K562 (cell line): Measurements from ENCODE around the gene PMIS2. TPM values are rescaled to one million over a fixed set of nuclear protein-coding genes. Genes with fewer than 3 reads are reported as not detected.

ENCODE experiments used
- ATAC-seq: fragments of 200-7000 bp; cut with Tn5 transposase; 3 replicates; pipeline ENCODE4 v1.9.1; 2020; ENCODE audit warnings: moderate library complexity
- BruUV-seq: library from RNA; stranded (reverse); fragments of 400-500 nt; replicated peaks from 2 replicates; lab custom pipeline; 2021; lab: Mats Ljungman, UMichigan
- CTCF ChIA-PET: fragments of 300-600 bp; formaldehyde crosslinking; extraction: SDS; loops from one replicate; lab custom pipeline; 2021; ENCODE audit warnings: low intra/inter-chr PET ratio; lab: Yijun Ruan, JAX
- POLR2A ChIA-PET: fragments of 300-600, 350-650 bp; sonication (Branson Sonifier 250); formaldehyde crosslinking; extraction: SDS; loops from one replicate; lab custom pipeline; 2021; ENCODE audit warnings: antibody characterized with exemption, inconsistent platforms; lab: Yijun Ruan, JAX
- DNase-seq, 4 experiments: peaks; one replicate each; pipeline versions ENCODE4 v3.0.0 to v3.0.0-alpha.2; 2011 to 2018; ENCODE audit warnings: low spot score in 3 of 4, mixed read lengths in 3 of 4; ENCODE audit errors: extremely low read depth in 1 of 4
- FAIRE-seq: peaks from 2 replicates; lab custom pipeline; 2011; peaks lifted over from hg19 to GRCh38; lab: Jason Lieb, UNC
- H2AFZ ChIP-seq: 2 replicates; pipeline ENCODE4 v1.6.0; 2011; ENCODE audit warnings: low read depth, low read length, control low read depth, inconsistent platforms
- H3K27ac ChIP-seq: fragments of 200-600 bp; 3 replicates; pipeline ENCODE4 v1.8.0; 2011; ENCODE audit warnings: low read depth, mild to moderate bottlenecking, control low read depth, inconsistent platforms, low read length, moderate library complexity, mixed read lengths; ENCODE audit errors: extremely low read depth
- H3K27me3 ChIP-seq, 2 experiments: fragments of 300-600 bp in 1 of 2; 2 replicates in 1 of 2; 3 replicates in 1 of 2; pipeline versions ENCODE4 v1.6.0 to v1.8.0; 2011; ENCODE audit warnings: inconsistent platforms in 2 of 2, low read length in 2 of 2, mild to moderate bottlenecking in 1 of 2, mixed read lengths in 1 of 2, moderate library complexity in 1 of 2; ENCODE audit not compliant: control insufficient read depth in 2 of 2, insufficient read depth in 2 of 2
- H3K36me3 ChIP-seq: fragments of 300-600 bp; 3 replicates; pipeline ENCODE4 v1.8.0; 2011; ENCODE audit warnings: mild to moderate bottlenecking, low read length, inconsistent platforms; ENCODE audit not compliant: control insufficient read depth, insufficient read depth
- H3K4me1 ChIP-seq, 2 experiments: fragments of 200-600 bp in 1 of 2; replicated peaks in 1 of 2; 2 replicates in 1 of 2; 3 replicates in 1 of 2; pipeline versions ENCODE4 v1.5.1 to v1.8.0; 2011; ENCODE audit warnings: inconsistent platforms in 2 of 2, low read length in 2 of 2, mild to moderate bottlenecking in 1 of 2, mixed read lengths in 1 of 2, moderate library complexity in 1 of 2; ENCODE audit not compliant: control insufficient read depth in 2 of 2, insufficient read depth in 2 of 2
- H3K4me2 ChIP-seq: 2 replicates; pipeline ENCODE4 v1.6.1; 2011; ENCODE audit warnings: low read length, control low read depth, inconsistent platforms, mixed read lengths; ENCODE audit not compliant: insufficient read depth
- H3K4me3 ChIP-seq: fragments of 200-600 bp; sonication (generic), shearing (Covaris generic); 2 replicates; pipeline ENCODE4 v1.5.1; 2016; ENCODE audit warnings: control low read depth, inconsistent platforms
- H3K79me2 ChIP-seq: fragments of 200-600 bp; 3 replicates; pipeline ENCODE4 v1.8.0; 2011; ENCODE audit warnings: low read length, inconsistent platforms; ENCODE audit not compliant: control insufficient read depth, insufficient read depth
- H3K9ac ChIP-seq, 2 experiments: 2 replicates each; pipeline versions ENCODE4 v1.6.0 to v1.6.1; 2011; ENCODE audit warnings: low read depth in 2 of 2, low read length in 2 of 2, control low read depth in 1 of 2, inconsistent platforms in 1 of 2, mild to moderate bottlenecking in 1 of 2, mixed read lengths in 1 of 2; ENCODE audit not compliant: insufficient read depth in 1 of 2
- H3K9me1 ChIP-seq: one replicate; pipeline ENCODE4 v1.6.0; 2011; ENCODE audit warnings: inconsistent platforms, mild to moderate bottlenecking, low read length, moderate library complexity; ENCODE audit not compliant: control insufficient read depth, insufficient read depth
- H3K9me3 ChIP-seq: replicated peaks from 2 replicates; pipeline ENCODE4 v1.5.1; 2011; ENCODE audit warnings: low read depth, low read length, inconsistent platforms; ENCODE audit not compliant: control insufficient read depth, insufficient read depth
- H4K20me1 ChIP-seq: replicated peaks from 2 replicates; pipeline ENCODE4 v1.6.1; 2011; ENCODE audit warnings: low read length, inconsistent platforms, mixed read lengths; ENCODE audit not compliant: control insufficient read depth, insufficient read depth
- CBFB ChIP-seq: sonication (generic); formaldehyde crosslinking; IDR thresholded peaks from 2 replicates; pipeline ENCODE4 v1.4.0; 2020; ENCODE audit warnings: mild to moderate bottlenecking, missing genetic modification reagents
- E2F5 ChIP-seq: sonication (generic); formaldehyde crosslinking; IDR thresholded peaks from 2 replicates; pipeline ENCODE4 v1.8.0; 2022; ENCODE audit warnings: mild to moderate bottlenecking, missing genetic modification reagents
- ELF1 ChIP-seq: fragments of 200-800 bp; sonication (Bioruptor generic); IDR thresholded peaks from 2 replicates; pipeline ENCODE4 v1.6.1; 2016; ENCODE audit warnings: missing genetic modification characterization, missing compliant biosample characterization
- ELK1 ChIP-seq: sonication (generic); formaldehyde crosslinking; IDR thresholded peaks from 2 replicates; pipeline ENCODE4 v1.8.1; 2022; ENCODE audit warnings: missing genetic modification reagents
- JUND ChIP-seq, 2 experiments: IDR thresholded peaks; 2 replicates in 1 of 2; 3 replicates in 1 of 2; pipeline ENCODE4 v1.6.1; 2011; ENCODE audit warnings: borderline replicate concordance in 2 of 2, low read depth in 2 of 2, low read length in 2 of 2, improper control_type of control experiment in 1 of 2, missing biosample characterization in 1 of 2, missing genetic modification characterization in 1 of 2, missing genetic modification reagents in 1 of 2
- KLF10 ChIP-seq: fragments of 250-450 bp; sonication (Bioruptor Pico); IDR thresholded peaks from 2 replicates; pipeline ENCODE4 v1.6.1; 2021; ENCODE audit warnings: matching md5 sums
- MBD2 ChIP-seq: sonication (generic); IDR thresholded peaks from 2 replicates; pipeline ENCODE4 v1.6.1; 2016; ENCODE audit warnings: low read depth, borderline replicate concordance
- MECOM ChIP-seq: fragments of 250-450 bp; sonication (Bioruptor Pico); IDR thresholded peaks from 2 replicates; pipeline ENCODE4 v1.8.0; 2022; ENCODE audit warnings: inconsistent platforms
- MNT ChIP-seq, 2 experiments: fragments of 450-650 bp; conservative IDR thresholded peaks; 2 replicates each; pipeline ENCODE4 v1.6.1; 2017; ENCODE audit warnings: mild to moderate bottlenecking in 2 of 2, moderate library complexity in 2 of 2
- MTF1 ChIP-seq: fragments of 250-450 bp; sonication (Bioruptor Pico); IDR thresholded peaks from 2 replicates; pipeline ENCODE4 v1.9.0; 2021; ENCODE audit warnings: moderate library complexity, mild to moderate bottlenecking, inconsistent platforms, borderline replicate concordance
- NFATC3 ChIP-seq: fragments of 450-650 bp; IDR thresholded peaks from 2 replicates; pipeline ENCODE4 v1.6.1; 2017; ENCODE audit warnings: mild to moderate bottlenecking
- OTX1 ChIP-seq: fragments of 450-650 bp; formaldehyde crosslinking; IDR thresholded peaks from 2 replicates; pipeline ENCODE4 v1.4.0; 2022; ENCODE audit warnings: mild to moderate bottlenecking
- TRIM24 ChIP-seq, 2 experiments: fragments of 450-650 bp; IDR thresholded peaks; 2 replicates each; pipeline ENCODE4 v1.6.1; 2016
- ZFPM2 ChIP-seq: fragments of 250-450 bp; sonication (Bioruptor Pico); IDR thresholded peaks from 2 replicates; pipeline ENCODE4 v1.5.1; 2022; ENCODE audit warnings: mild to moderate bottlenecking
- ZNF23 ChIP-seq: fragments of 250-450 bp; sonication (Bioruptor Pico); IDR thresholded peaks from 2 replicates; pipeline ENCODE4 v1.4.0; 2020; ENCODE audit warnings: mild to moderate bottlenecking
- ZNF57 ChIP-seq: fragments of 450-650 bp; formaldehyde crosslinking; IDR thresholded peaks from 2 replicates; pipeline ENCODE4 v1.4.0; 2020; ENCODE audit warnings: mild to moderate bottlenecking, moderate library complexity
- WGBS: fragments of 100-300 bp; shearing (Covaris generic); methylation state at CpG from one replicate; pipeline ENCODE4 v1.1.6; 2016; ENCODE audit warnings: low coverage, mixed read lengths; ENCODE audit not compliant: insufficient coverage; ENCODE audit errors: missing lambda C conversion rate; 5-methylcytosine and 5-hydroxymethylcytosine counted together
- in situ Hi-C: fragments of 300-500 bp; cut with MboI; formaldehyde crosslinking; loops from 4 replicates; pipeline ENCODE4 v1.15.0; 2018; ENCODE audit warnings: inconsistent platforms, mixed read lengths
- intact Hi-C: fragments of 100-400 bp; cut with micrococcal nuclease; formaldehyde crosslinking; loops from 2 replicates; pipeline ENCODE4 v1.14.2; 2022
- polyA plus RNA-seq, 8 experiments: library from polyadenylated mRNA; depleted of rRNA in 4 of 8; stranded (reverse) in 5 of 8; unstranded in 3 of 8; fragments of >200 nt; fragmentation: Nextera tagmentation in 2 of 8; fragmentation: Illumina TruSeq in 1 of 8; extraction: Ambion mirVana in 2 of 8; extraction: Trizol in 1 of 8; gene quantifications; 2 replicates each; pipeline versions ENCODE4 v1.2.1 to v1.2.3, GENCODE V29; 2011 to 2014; ENCODE audit warnings: inconsistent platforms in 1 of 8, missing spikeins in 1 of 8
- total RNA-seq, 7 experiments: library from RNA; depleted of rRNA in 6 of 7; stranded (reverse); fragments of >200 nt in 6 of 7; fragmentation: Illumina TruSeq in 2 of 7; extraction: Trizol in 2 of 7; gene quantifications; 2 replicates each; pipeline versions ENCODE4 v1.2.1 to v1.2.3, GENCODE V29; 2011 to 2021; ENCODE audit warnings: low replicate concordance in 1 of 7

The PMIS2 gene
- total and polyA plus RNA-seq, 9 of the 15 experiments (the other 6 are each of a cell fraction or from before 2014, with no cell fraction given) = not detected

- TF ChIP-seq ZNF57 (CRISPR knock-in tag) = no peak
- TF ChIP-seq CBFB = no peak
- no peak for TF ChIP-seq NFATC3
- TF ChIP-seq E2F5 = no peak
- TF ChIP-seq, all 486 proteins: peak for 0
These were observed 25.3 kb upstream of the PMIS2 start (continued) for GRCh38 chr19:35560677-35561076.

- ChIA-PET POLR2A (no interaction called here), CTCF (no interaction called here)
- H3K36me3 ChIP-seq = no peaks in the 10 kb centered on the region
- no peak overlapping the region for H3K27ac ChIP-seq
- peaks cover 7% of the 10 kb centered on the region; the same call in 1 of the 2 replicates for H4K20me1 ChIP-seq
- no TSS peak for BruUV-seq
- in situ Hi-C loops (no loop called here), intact Hi-C loops (no loop called here)
- ATAC-seq (no peak), DNase-seq (no peak), FAIRE-seq (no peak)
- no peak overlapping the region for H3K4me2 ChIP-seq
- H3K4me1 ChIP-seq = peaks cover 4 to 32% of the 10 kb centered on the region in 2 experiments; a peak in 3 of 5 replicates
- 1% methylated on average over 6 of the region's 6 CpGs for WGBS
- H3K27me3 ChIP-seq = peaks cover 28 to 51% of the 10 kb centered on the region in 2 experiments; a peak in 4 of 5 replicates
- H3K9me1 ChIP-seq = peaks cover 3% of the 10 kb centered on the region
- H3K9me3 ChIP-seq = no peaks in the 10 kb centered on the region
- peak overlapping the region in 1 of 2 experiments; percentile 33; a peak in 1 of 4 replicates for H3K9ac ChIP-seq
- H2AFZ ChIP-seq = no peak overlapping the region
- H3K4me3 ChIP-seq = no peak overlapping the region
- H3K79me2 ChIP-seq = no peaks in the 10 kb centered on the region
- TF ChIP-seq ZNF23 (CRISPR knock-in tag) (no peak), KLF10 (CRISPR knock-in tag) (no peak), OTX1 (CRISPR knock-in tag) (no peak), ELF1 (no peak), ZFPM2 (CRISPR knock-in tag) (no peak), MBD2 (no peak), JUND (IDR thresholded peaks at IDR 0.05; ENCODE audit: borderline replicate concordance, low read depth, low read length) (no peak), JUND (tag; IDR thresholded peaks at IDR 0.05; ENCODE audit: borderline replicate concordance, low read depth, low read length) (no peak), TRIM24 (IDR thresholded peaks at IDR 0.05) (no peak), MECOM (CRISPR knock-in tag) (no peak), ELK1 (CRISPR knock-in tag) (no peak), MNT (conservative IDR thresholded peaks at IDR 0.05) (no peak), MTF1 (CRISPR knock-in tag) (no peak)
These were observed 24.5 kb upstream of the PMIS2 start for GRCh38 chr19:35561436-35561835.
